ENCODE results near the gene RERGL. TPM values are rescaled to one million over a fixed set of nuclear protein-coding genes. Genes with fewer than 3 reads are reported as not detected.
"Not testable (repeated sequence)": the region's sequence is repeated elsewhere in the genome, so short reads cannot be mapped to it uniquely, and the experiment has no call there.

Gene RERGL
- not detected for polyA plus RNA-seq (2013, experiment 1 of 2; ENCODE audit: insufficient read length)
- polyA plus RNA-seq (2013, experiment 2 of 2; ENCODE audit: insufficient read length) = not detected

- DNase-seq = no peak
Observed at GRCh38 chr12:18090093-18090492, at the start of gene RERGL. RERGL (minus strand) TSS chr12:18090193; CDS start chr12:18090140, 53 bp downstream.

GRCh38 chr12:18139254-18139653 is 49.3 kb upstream of the RERGL start:
- DNase-seq = no peak

- DNase-seq = peak; percentile 49
Observed at GRCh38 chr12:18135509-18135908, 45.5 kb upstream of the RERGL start.

GRCh38 chr12:18135086-18135485 is 45.1 kb upstream of the RERGL start:
- DNase-seq = no peak

GRCh38 chr12:18130851-18131250 is 40.9 kb upstream of the RERGL start:
- DNase-seq = no peak

GRCh38 chr12:18123707-18124106 is 33.7 kb upstream of the RERGL start:
- DNase-seq = no peak

GRCh38 chr12:18120899-18121298 is 30.9 kb upstream of the RERGL start:
- DNase-seq = no peak

- no peak for DNase-seq
Observed at GRCh38 chr12:18108611-18109010, 18.6 kb upstream of the RERGL start.

GRCh38 chr12:18103624-18104023 is 13.6 kb upstream of the RERGL start:
- DNase-seq = no peak

- DNase-seq = no peak
Observed at GRCh38 chr12:18101043-18101442, 11.1 kb upstream of the RERGL start.

GRCh38 chr12:18084080-18084479 is 5.9 kb downstream of the RERGL start:
- DNase-seq = no peak

- no peak for DNase-seq
Observed at GRCh38 chr12:18079541-18080246, 10.3 kb downstream of the RERGL start.

GRCh38 chr12:18074001-18074400 is 16.0 kb downstream of the RERGL start:
- DNase-seq = peak; percentile 0

GRCh38 chr12:18072723-18073122 is 17.3 kb downstream of the RERGL start:
- DNase-seq = no peak

- no peak for DNase-seq
Observed at GRCh38 chr12:18071336-18071735, 18.7 kb downstream of the RERGL start.

GRCh38 chr12:18068355-18068754 is 21.6 kb downstream of the RERGL start:
- no peak for DNase-seq

GRCh38 chr12:18066666-18067065 is 23.3 kb downstream of the RERGL start:
- DNase-seq = no peak

GRCh38 chr12:18062867-18063266 is 27.1 kb downstream of the RERGL start:
- DNase-seq = not testable (repeated sequence)

GRCh38 chr12:18057051-18057450 is 32.9 kb downstream of the RERGL start:
- DNase-seq = no peak

- no peak for DNase-seq
Observed at GRCh38 chr12:18054925-18055619, 34.9 kb downstream of the RERGL start.

GRCh38 chr12:18045446-18045992 is 44.5 kb downstream of the RERGL start:
- DNase-seq = no peak

GRCh38 chr12:18040060-18040742 is 49.8 kb downstream of the RERGL start:
- DNase-seq = not testable (repeated sequence)

All from fibroblast of skin of back (primary cell).